ENCODE measurements around the gene KIF24. TPM values are rescaled to one million over a fixed set of nuclear protein-coding genes. Genes with fewer than 3 reads are reported as not detected.

Gene KIF24
- polyA plus RNA-seq, 1 of the 3 experiments (the other 2 are of a cell fraction) = 1.2 TPM

DNA sequence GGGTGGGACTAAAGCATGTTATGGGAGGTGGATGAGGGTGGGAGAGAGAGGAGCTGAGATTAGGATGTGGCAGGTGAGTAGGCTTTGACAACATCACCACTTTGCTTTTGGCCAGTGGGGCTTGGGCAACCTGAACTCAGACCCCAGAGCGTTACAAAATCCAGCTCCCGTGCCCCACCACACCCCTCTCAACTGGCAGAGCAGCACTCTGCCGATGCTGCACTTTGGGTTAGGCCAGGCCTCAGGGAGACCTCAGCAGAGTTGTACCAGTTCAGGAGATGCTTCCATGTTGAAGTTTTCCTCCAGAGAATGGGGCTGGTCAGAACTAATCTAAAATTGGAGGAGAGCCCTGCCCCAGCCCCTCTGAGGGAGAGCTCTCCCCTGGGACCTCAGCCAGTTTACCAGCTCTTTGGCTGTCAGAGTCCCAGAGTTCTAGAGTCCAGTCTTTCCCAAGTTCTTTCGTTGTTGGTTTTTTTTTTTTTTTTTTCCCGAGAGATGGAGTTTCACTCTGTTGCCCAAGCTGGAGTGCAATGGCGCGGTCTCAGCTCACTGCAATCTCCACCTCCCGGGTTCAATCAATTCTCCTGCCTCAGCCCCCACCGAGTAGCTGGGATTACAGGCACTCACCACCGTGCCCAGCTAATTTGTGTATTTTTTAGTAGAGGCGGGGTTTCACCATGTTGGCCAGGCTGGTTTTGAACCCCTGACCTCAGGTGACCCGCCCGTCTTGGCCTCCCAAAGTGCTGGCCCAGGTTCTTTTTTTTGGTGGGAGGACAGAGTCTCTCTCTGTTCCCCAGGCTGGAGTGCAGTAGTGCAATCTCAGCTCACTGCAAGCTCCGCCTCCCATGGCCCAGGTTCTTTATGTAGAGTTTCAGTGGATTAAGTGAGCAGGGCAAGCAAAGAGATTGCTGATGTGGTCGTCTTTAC is 18.1 kb upstream of the KIF24 start (continued):
- no peak for TF ChIP-seq CHD2 (IDR thresholded peaks at IDR 0.05; ENCODE audit: low read length, partially characterized antibody)

DNA sequence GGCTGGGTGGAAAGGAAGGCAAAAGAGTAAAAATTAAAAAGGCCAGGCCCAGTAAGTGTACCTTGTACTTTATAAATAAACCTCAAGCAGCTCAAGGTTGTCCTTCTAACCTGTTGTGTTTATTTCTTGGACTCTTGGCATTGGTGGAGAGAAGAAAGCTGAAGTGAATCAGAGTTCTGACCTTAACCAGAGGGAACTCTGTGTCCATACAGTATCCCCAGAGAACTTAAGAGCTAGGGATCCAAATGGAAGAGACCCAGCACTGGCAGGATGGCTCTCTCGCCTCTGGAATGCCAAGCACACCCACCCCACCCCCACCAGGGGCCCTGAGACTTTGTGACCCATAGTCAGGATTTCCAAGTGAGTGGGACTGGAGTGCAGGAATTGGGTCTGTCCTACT is 14.5 kb upstream of the KIF24 start:
- Histone ChIP-seq H3K4me2 (no peak overlapping the region), H3K79me2 (ENCODE audit: insufficient read depth) (no peaks in the 10 kb centered on the region; the same call in 1 of the 2 replicates), H3K36me3 (replicated peaks in 1 of 2; ENCODE audit: control insufficient read depth in 1 of 2, insufficient read depth in 2 of 2, low read length in 1 of 2) (peaks cover 27 to 31% of the 10 kb centered on the region in 2 experiments), H4K20me1 (ENCODE audit: insufficient read depth) (no peaks in the 10 kb centered on the region), H3K27me3 (ENCODE audit: insufficient read depth) (no peaks in the 10 kb centered on the region), H3K4me3 (ENCODE audit: low read depth in 2 of 2, low read length in 1 of 2) (no peak overlapping the region), H3K9ac (no peak overlapping the region), H2AFZ (ENCODE audit: low read depth) (no peak overlapping the region), H3F3A (replicated peaks; ENCODE audit: insufficient read depth) (no peaks in the 10 kb centered on the region), H3K27ac (ENCODE audit: low read depth in 2 of 2, low read length in 1 of 2) (no peak overlapping the region), H3K9me2 (no peaks in the 10 kb centered on the region), H3K4me1 (ENCODE audit: control insufficient read depth in 1 of 2, insufficient read depth in 2 of 2, low read depth in 1 of 2, low read length in 1 of 2) (peaks cover 0 to 17% of the 10 kb centered on the region in 2 experiments; a peak in 1 of 4 replicates), H3K9me3 (no peaks in the 10 kb centered on the region)
- no peak for TF ChIP-seq RXRA (IDR thresholded peaks at IDR 0.05; ENCODE audit: borderline replicate concordance, low read depth)
- no peak for TF ChIP-seq YY1 (IDR thresholded peaks at IDR 0.05; ENCODE audit: low read depth)
- TF ChIP-seq, protein P1, sequence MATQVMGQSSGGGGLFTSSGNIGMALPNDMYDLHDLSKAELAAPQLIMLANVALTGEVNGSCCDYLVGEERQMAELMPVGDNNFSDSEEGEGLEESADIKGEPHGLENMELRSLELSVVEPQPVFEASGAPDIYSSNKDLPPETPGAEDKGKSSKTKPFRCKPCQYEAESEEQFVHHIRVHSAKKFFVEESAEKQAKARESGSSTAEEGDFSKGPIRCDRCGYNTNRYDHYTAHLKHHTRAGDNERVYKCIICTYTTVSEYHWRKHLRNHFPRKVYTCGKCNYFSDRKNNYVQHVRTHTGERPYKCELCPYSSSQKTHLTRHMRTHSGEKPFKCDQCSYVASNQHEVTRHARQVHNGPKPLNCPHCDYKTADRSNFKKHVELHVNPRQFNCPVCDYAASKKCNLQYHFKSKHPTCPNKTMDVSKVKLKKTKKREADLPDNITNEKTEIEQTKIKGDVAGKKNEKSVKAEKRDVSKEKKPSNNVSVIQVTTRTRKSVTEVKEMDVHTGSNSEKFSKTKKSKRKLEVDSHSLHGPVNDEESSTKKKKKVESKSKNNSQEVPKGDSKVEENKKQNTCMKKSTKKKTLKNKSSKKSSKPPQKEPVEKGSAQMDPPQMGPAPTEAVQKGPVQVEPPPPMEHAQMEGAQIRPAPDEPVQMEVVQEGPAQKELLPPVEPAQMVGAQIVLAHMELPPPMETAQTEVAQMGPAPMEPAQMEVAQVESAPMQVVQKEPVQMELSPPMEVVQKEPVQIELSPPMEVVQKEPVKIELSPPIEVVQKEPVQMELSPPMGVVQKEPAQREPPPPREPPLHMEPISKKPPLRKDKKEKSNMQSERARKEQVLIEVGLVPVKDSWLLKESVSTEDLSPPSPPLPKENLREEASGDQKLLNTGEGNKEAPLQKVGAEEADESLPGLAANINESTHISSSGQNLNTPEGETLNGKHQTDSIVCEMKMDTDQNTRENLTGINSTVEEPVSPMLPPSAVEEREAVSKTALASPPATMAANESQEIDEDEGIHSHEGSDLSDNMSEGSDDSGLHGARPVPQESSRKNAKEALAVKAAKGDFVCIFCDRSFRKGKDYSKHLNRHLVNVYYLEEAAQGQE (IDR thresholded peaks at IDR 0.05; ENCODE audit: low read depth, low read length) = no peak
- no peak for TF ChIP-seq CHD2 (IDR thresholded peaks at IDR 0.05; ENCODE audit: low read length, partially characterized antibody)
- TF ChIP-seq, protein P2, sequence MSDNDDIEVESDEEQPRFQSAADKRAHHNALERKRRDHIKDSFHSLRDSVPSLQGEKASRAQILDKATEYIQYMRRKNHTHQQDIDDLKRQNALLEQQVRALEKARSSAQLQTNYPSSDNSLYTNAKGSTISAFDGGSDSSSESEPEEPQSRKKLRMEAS (IDR thresholded peaks at IDR 0.05; ENCODE audit: low read depth) = no peak
- TF ChIP-seq, protein P3, sequence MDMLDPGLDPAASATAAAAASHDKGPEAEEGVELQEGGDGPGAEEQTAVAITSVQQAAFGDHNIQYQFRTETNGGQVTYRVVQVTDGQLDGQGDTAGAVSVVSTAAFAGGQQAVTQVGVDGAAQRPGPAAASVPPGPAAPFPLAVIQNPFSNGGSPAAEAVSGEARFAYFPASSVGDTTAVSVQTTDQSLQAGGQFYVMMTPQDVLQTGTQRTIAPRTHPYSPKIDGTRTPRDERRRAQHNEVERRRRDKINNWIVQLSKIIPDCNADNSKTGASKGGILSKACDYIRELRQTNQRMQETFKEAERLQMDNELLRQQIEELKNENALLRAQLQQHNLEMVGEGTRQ (IDR thresholded peaks at IDR 0.05; ENCODE audit: borderline replicate concordance, low read depth, low read length) = no peak
- TF ChIP-seq MXI1 (IDR thresholded peaks at IDR 0.05; ENCODE audit: low read depth, low read length) = no peak
- TF ChIP-seq, protein P4, sequence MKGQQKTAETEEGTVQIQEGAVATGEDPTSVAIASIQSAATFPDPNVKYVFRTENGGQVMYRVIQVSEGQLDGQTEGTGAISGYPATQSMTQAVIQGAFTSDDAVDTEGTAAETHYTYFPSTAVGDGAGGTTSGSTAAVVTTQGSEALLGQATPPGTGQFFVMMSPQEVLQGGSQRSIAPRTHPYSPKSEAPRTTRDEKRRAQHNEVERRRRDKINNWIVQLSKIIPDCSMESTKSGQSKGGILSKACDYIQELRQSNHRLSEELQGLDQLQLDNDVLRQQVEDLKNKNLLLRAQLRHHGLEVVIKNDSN (IDR thresholded peaks at IDR 0.05; ENCODE audit: borderline replicate concordance, low read depth) = no peak
- TF ChIP-seq FOXM1 (IDR thresholded peaks at IDR 0.05; ENCODE audit: low read depth) = no peak
- TF ChIP-seq TCF12 (IDR thresholded peaks at IDR 0.05) = no peak
- no peak for TF ChIP-seq JUND (IDR thresholded peaks at IDR 0.05)
- no peak for TF ChIP-seq NFIC (IDR thresholded peaks at IDR 0.05; ENCODE audit: borderline replicate concordance)
- TF ChIP-seq SMC3 (IDR thresholded peaks at IDR 0.05; ENCODE audit: low read depth, low read length) = no peak
- no peak for TF ChIP-seq TEAD4 (IDR thresholded peaks at IDR 0.05; ENCODE audit: borderline replicate concordance, insufficient read depth)
- no peak for TF ChIP-seq GATA2 (CRISPR knock-in tag; IDR thresholded peaks at IDR 0.05)
- no peak for TF ChIP-seq NRF1 (IDR thresholded peaks at IDR 0.05; ENCODE audit: low read depth, low read length)
- no peak for TF ChIP-seq TAF1 (IDR thresholded peaks at IDR 0.05; ENCODE audit: borderline replicate concordance, low read depth, low read length)
- no peak for TF ChIP-seq SIN3A (IDR thresholded peaks at IDR 0.05; ENCODE audit: borderline replicate concordance, low read depth, low read length)
- no peak for DNase-seq
- POLR2A ChIA-PET = no interaction called here
- WGBS (ENCODE audit: low lambda C conversion rate) = 100% methylated on average over 1 of the region's 1 CpG
- CTCF ChIA-PET = interaction anchor here (0.8 to 2.4 kb wide), 4 partner anchors 11 to 261 kb away, joined by 3 to 13 read pairs (median 4); no protein-coding TSS in a partner anchor
